SH-SY5Y (cell line): Measurements from ENCODE around the gene MAP2.

Experiments used
- GATA2 ChIP-seq: IDR thresholded peaks from 2 replicates; pipeline ENCODE4 v1.6.1; 2011; ENCODE audit warnings: mild to moderate bottlenecking, low read depth, low read length
- GATA3 ChIP-seq: IDR thresholded peaks from 2 replicates; pipeline ENCODE4 v1.6.1; 2011; ENCODE audit warnings: low read depth, mild to moderate bottlenecking, low read length, moderate library complexity

GRCh38 chr2:209648714-209649113, 224.9 kb downstream of the MAP2 start:
- no peak for TF ChIP-seq GATA2
- TF ChIP-seq GATA3: no peak
